ENCODE results near the gene ZBBX. TPM values are rescaled to one million over a fixed set of nuclear protein-coding genes. Genes with fewer than 3 reads are reported as not detected.
"Not testable (repeated sequence)": the region's sequence is repeated elsewhere in the genome, so short reads cannot be mapped to it uniquely, and the experiment has no call there.

The ZBBX gene
- total and polyA plus RNA-seq, 2 of the 8 experiments (the other 6 are each of a cell fraction or from before 2014, with no cell fraction given) = 0.17 to 0.84 TPM

GRCh38 chr3:167426962-167427361 lies 46.9 kb upstream of the ZBBX start:
- H2AFZ ChIP-seq (ENCODE audit: low read length); H3K9ac ChIP-seq (replicated peaks in 1 of 4; ENCODE audit: extremely low read depth in 1 of 4, low read depth in 3 of 4, low read length in 3 of 4); H3K4me1 ChIP-seq (replicated peaks in 1 of 4; ENCODE audit: control insufficient read depth in 3 of 4, insufficient read depth in 4 of 4, low read length in 3 of 4); H4K20me1 ChIP-seq (replicated peaks in 1 of 2; ENCODE audit: control insufficient read depth in 1 of 2, insufficient read depth in 2 of 2, low read length in 2 of 2); H2AK5ac ChIP-seq (ENCODE audit: low read depth, low read length); H2BK120ac ChIP-seq (replicated peaks; ENCODE audit: low read depth, low read length); H3K9me3 ChIP-seq (ENCODE audit: insufficient read depth in 2 of 2, low read depth in 1 of 2, low read length in 1 of 2); H2BK20ac ChIP-seq (ENCODE audit: low read length); H3K14ac ChIP-seq (ENCODE audit: insufficient read length); H2BK12ac ChIP-seq (ENCODE audit: low read depth, low read length); H3K4me2 ChIP-seq (ENCODE audit: insufficient read depth in 1 of 2, low read depth in 2 of 2, low read length in 2 of 2); H3K56ac ChIP-seq (replicated peaks; ENCODE audit: insufficient read length, low read depth, low read length); H2BK5ac ChIP-seq (ENCODE audit: low read depth, low read length); H3K36me3 ChIP-seq (ENCODE audit: control insufficient read depth in 2 of 4, insufficient read depth in 4 of 4, low read length in 3 of 4); DNase-seq (ENCODE audit: low read depth in 1 of 2, low spot score in 2 of 2); POLR2A ChIA-PET (ENCODE audit: partially characterized antibody); H4K8ac ChIP-seq (ENCODE audit: extremely low read depth, insufficient read depth, low read length); H3K23me2 ChIP-seq (ENCODE audit: low read depth, low read length); H2BK15ac ChIP-seq (ENCODE audit: low read length); CTCF ChIA-PET (ENCODE audit: partially characterized antibody); H3K23ac ChIP-seq (ENCODE audit: insufficient read length); H4K5ac ChIP-seq (ENCODE audit: insufficient read length, low read depth, low read length); FAIRE-seq; H3K79me2 ChIP-seq (ENCODE audit: control insufficient read depth in 1 of 2, insufficient read depth in 2 of 2, low read length in 2 of 2); H3K79me1 ChIP-seq (ENCODE audit: low read depth, low read length); H4K91ac ChIP-seq (replicated peaks; ENCODE audit: insufficient read length, low read length); H3K27me3 ChIP-seq (replicated peaks in 1 of 4; ENCODE audit: control insufficient read depth in 3 of 4, extremely low read depth in 1 of 4, insufficient read depth in 3 of 4, low read length in 3 of 4); H3K4ac ChIP-seq (replicated peaks; ENCODE audit: insufficient read length, low read depth, low read length); H3K4me3 ChIP-seq (ENCODE audit: extremely low read depth in 1 of 4, insufficient read depth in 2 of 4, low read depth in 3 of 4, low read length in 4 of 4); H3K27ac ChIP-seq (ENCODE audit: low read depth, low read length); H3K18ac ChIP-seq (ENCODE audit: extremely low read depth, low read length): not testable (repeated sequence)
- TF ChIP-seq EP300 (IDR thresholded peaks at IDR 0.05; ENCODE audit: borderline replicate concordance in 1 of 2, low read depth in 2 of 2, low read length in 2 of 2) = peak in 1 of 2 experiments; percentile 78; a peak in 1 of 3 replicates
- 85% methylated on average over 3 of the region's 3 CpGs; no CpG with 5 or more reads in 1 of the 2 experiments for WGBS, 2 experiments (ENCODE audit: extremely low coverage in 1 of 2, insufficient coverage in 1 of 2, insufficient read length in 1 of 2, insufficient replicate concordance in 2 of 2, low coverage in 1 of 2, low lambda C conversion rate in 2 of 2, missing lambda C conversion rate in 1 of 2)

- 85% methylated on average over 4 of the region's 4 CpGs; no CpG with 5 or more reads in 1 of the 2 experiments for WGBS, 2 experiments (ENCODE audit: extremely low coverage in 1 of 2, insufficient coverage in 1 of 2, insufficient read length in 1 of 2, insufficient replicate concordance in 2 of 2, low coverage in 1 of 2, low lambda C conversion rate in 2 of 2, missing lambda C conversion rate in 1 of 2)
- H3K36me3 ChIP-seq (ENCODE audit: control insufficient read depth in 2 of 4, insufficient read depth in 4 of 4, low read length in 3 of 4); H3K9ac ChIP-seq (replicated peaks in 1 of 4; ENCODE audit: extremely low read depth in 1 of 4, low read depth in 3 of 4, low read length in 3 of 4): not testable (repeated sequence)
Measured at GRCh38 chr3:167422396-167422795, 42.3 kb upstream of the ZBBX start.

More at GRCh38 chr3:167422396-167422795, 42.3 kb upstream of the ZBBX start:
- H2AFZ ChIP-seq (ENCODE audit: low read length); H3K23ac ChIP-seq (ENCODE audit: insufficient read length); H4K5ac ChIP-seq (ENCODE audit: insufficient read length, low read depth, low read length); H3K79me1 ChIP-seq (ENCODE audit: low read depth, low read length); H4K91ac ChIP-seq (replicated peaks; ENCODE audit: insufficient read length, low read length); H3K56ac ChIP-seq (replicated peaks; ENCODE audit: insufficient read length, low read depth, low read length); H3K9me3 ChIP-seq (ENCODE audit: insufficient read depth in 2 of 2, low read depth in 1 of 2, low read length in 1 of 2); H2BK20ac ChIP-seq (ENCODE audit: low read length); H4K8ac ChIP-seq (ENCODE audit: extremely low read depth, insufficient read depth, low read length); H2AK5ac ChIP-seq (ENCODE audit: low read depth, low read length); H3K27ac ChIP-seq (ENCODE audit: low read depth, low read length); H2BK12ac ChIP-seq (ENCODE audit: low read depth, low read length); H3K4me3 ChIP-seq (ENCODE audit: extremely low read depth in 1 of 4, insufficient read depth in 2 of 4, low read depth in 3 of 4, low read length in 4 of 4); H2BK5ac ChIP-seq (ENCODE audit: low read depth, low read length); FAIRE-seq; POLR2A ChIA-PET (ENCODE audit: partially characterized antibody); H2BK120ac ChIP-seq (replicated peaks; ENCODE audit: low read depth, low read length); H3K27me3 ChIP-seq (replicated peaks in 1 of 4; ENCODE audit: control insufficient read depth in 3 of 4, extremely low read depth in 1 of 4, insufficient read depth in 3 of 4, low read length in 3 of 4); H3K4me2 ChIP-seq (ENCODE audit: insufficient read depth in 1 of 2, low read depth in 2 of 2, low read length in 2 of 2); H4K20me1 ChIP-seq (replicated peaks in 1 of 2; ENCODE audit: control insufficient read depth in 1 of 2, insufficient read depth in 2 of 2, low read length in 2 of 2); H3K18ac ChIP-seq (ENCODE audit: extremely low read depth, low read length); H3K14ac ChIP-seq (ENCODE audit: insufficient read length); DNase-seq (ENCODE audit: low read depth in 1 of 2, low spot score in 2 of 2); H3K4ac ChIP-seq (replicated peaks; ENCODE audit: insufficient read length, low read depth, low read length); H3K23me2 ChIP-seq (ENCODE audit: low read depth, low read length); H2BK15ac ChIP-seq (ENCODE audit: low read length); H3K4me1 ChIP-seq (replicated peaks in 1 of 4; ENCODE audit: control insufficient read depth in 3 of 4, insufficient read depth in 4 of 4, low read length in 3 of 4); H3K79me2 ChIP-seq (ENCODE audit: control insufficient read depth in 1 of 2, insufficient read depth in 2 of 2, low read length in 2 of 2): not testable (repeated sequence)
- CTCF ChIA-PET (ENCODE audit: partially characterized antibody) = interaction anchor here (1.3 to 5.8 kb wide), 3 partner anchors 14 to 319 kb away, joined by 4 to 24 read pairs (median 5); partner anchors contain the start of gene ZBBX
